ENCODE results near the gene AMN.

AMN gene

GRCh38 chr14:102914474-102915291, 7.8 kb upstream of the AMN start:
- no peak for TF ChIP-seq CTCF (IDR thresholded peaks at IDR 0.05; ENCODE audit: low read depth, low read length, missing control alignments)
- DNase-seq (ENCODE audit: low read depth), result no peak
- no peak overlapping the region for H3K4me3 ChIP-seq (ENCODE audit: low read depth, low read length)

- DNase-seq (ENCODE audit: low read depth), result no peak
- no peak overlapping the region for H3K4me3 ChIP-seq (ENCODE audit: low read depth, low read length)
- TF ChIP-seq CTCF (IDR thresholded peaks at IDR 0.05; ENCODE audit: low read depth, low read length, missing control alignments), result no peak
Observed at GRCh38 chr14:102915292-102916110, 7.0 kb upstream of the AMN start.

GRCh38 chr14:102916347-102917055, 6.0 kb upstream of the AMN start:
- no peak overlapping the region for H3K4me3 ChIP-seq (ENCODE audit: low read depth, low read length)
- no peak for DNase-seq (ENCODE audit: low read depth)
- no peak for TF ChIP-seq CTCF (IDR thresholded peaks at IDR 0.05; ENCODE audit: low read depth, low read length, missing control alignments)

GRCh38 chr14:102917056-102917385, 5.4 kb upstream of the AMN start:
- H3K4me3 ChIP-seq (ENCODE audit: low read depth, low read length), result no peak overlapping the region
- TF ChIP-seq CTCF (IDR thresholded peaks at IDR 0.05; ENCODE audit: low read depth, low read length, missing control alignments), result no peak
- no peak for DNase-seq (ENCODE audit: low read depth)

GRCh38 chr14:102917469-102918211, 4.8 kb upstream of the AMN start:
- DNase-seq (ENCODE audit: low read depth), result no peak
- TF ChIP-seq CTCF (IDR thresholded peaks at IDR 0.05; ENCODE audit: low read depth, low read length, missing control alignments), result peak; percentile 77
- no peak overlapping the region for H3K4me3 ChIP-seq (ENCODE audit: low read depth, low read length)

GRCh38 chr14:102918438-102918837, 4.0 kb upstream of the AMN start:
- TF ChIP-seq CTCF (IDR thresholded peaks at IDR 0.05; ENCODE audit: low read depth, low read length, missing control alignments), result no peak
- DNase-seq (ENCODE audit: low read depth), result no peak

More at GRCh38 chr14:102918438-102918837, 4.0 kb upstream of the AMN start:
- H3K4me3 ChIP-seq (ENCODE audit: low read depth, low read length), result no peak overlapping the region
